Thyroid gland (tissue), 4 donors: ENCODE results near the gene SLC35F3.

Source experiments
- CTCF ChIP-seq, 6 experiments: fragments of 200-600 bp in 3 of 6; fragments of 450-650 bp in 3 of 6; sonication (generic) in 3 of 6; IDR thresholded peaks; one replicate each; pipeline ENCODE4 v1.5.1; 2016 to 2019; ENCODE audit warnings: antibody characterized with exemption in 6 of 6, mild to moderate bottlenecking in 2 of 6, inconsistent platforms in 1 of 6, moderate library complexity in 1 of 6
- POLR2A ChIP-seq, 2 donors: fragments of 450-650 bp; IDR thresholded peaks; one replicate each; pipeline ENCODE4 v1.6.1; 2017; ENCODE audit warnings: antibody characterized with exemption in 2 of 2, mild to moderate bottlenecking in 2 of 2, moderate library complexity in 1 of 2

GRCh38 chr1:234078143-234078542, 173.7 kb downstream of the SLC35F3 start:
- TF ChIP-seq CTCF (IDR thresholded peaks at IDR 0.05) (no peak), POLR2A (IDR thresholded peaks at IDR 0.05) (no peak)
